Measurements from ENCODE around the gene MGLL. TPM values are rescaled to one million over a fixed set of nuclear protein-coding genes. Genes with fewer than 3 reads are reported as not detected.

MGLL gene
- total RNA-seq, 1 donor from 2014 or later = 27.3 TPM

DNA sequence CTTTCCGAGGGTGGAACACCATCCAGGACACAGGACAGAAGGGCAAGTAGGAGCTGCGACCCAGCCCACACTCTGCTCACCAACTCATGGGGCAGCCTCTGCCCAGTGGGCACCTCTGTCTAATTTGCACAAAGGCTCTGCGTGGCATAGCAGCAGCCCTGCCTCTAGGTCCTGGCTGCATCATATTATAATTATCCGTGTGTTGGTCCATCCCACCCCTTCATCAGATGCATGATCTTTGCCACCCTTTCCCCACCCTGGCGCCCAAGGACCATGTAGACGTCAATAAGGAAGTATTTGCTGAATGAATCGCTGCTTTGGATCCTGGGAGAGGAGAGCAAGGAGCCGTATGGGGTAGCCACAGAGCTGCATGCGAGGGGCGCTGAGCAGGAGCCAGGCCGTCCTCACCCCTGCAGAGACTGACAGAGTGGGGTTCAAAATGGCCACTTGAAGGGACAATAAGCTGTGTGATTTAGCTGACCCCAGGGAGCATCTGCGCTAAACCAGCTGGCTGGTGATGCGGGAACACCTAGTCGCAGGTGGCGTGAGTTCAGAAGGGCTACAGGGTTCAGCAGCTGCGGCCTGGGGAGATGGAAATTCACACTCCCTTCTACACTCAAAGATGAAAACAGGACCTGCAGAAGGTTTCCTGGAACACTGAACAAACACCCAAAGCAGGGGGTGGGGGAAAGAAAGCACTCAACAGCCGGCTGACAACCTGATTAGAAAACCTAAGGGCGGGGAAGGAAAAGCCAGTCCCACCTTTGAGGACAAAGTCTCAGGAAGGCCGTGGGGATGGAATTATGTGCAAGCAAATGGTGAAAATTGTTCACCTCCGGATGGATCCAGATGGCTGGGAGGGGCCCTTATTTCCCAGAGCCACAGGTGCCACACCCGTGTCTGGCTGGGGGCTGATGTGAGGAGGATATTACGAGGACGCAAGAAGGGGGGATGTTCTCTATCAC, 6.4 kb downstream of the MGLL start:
- Histone ChIP-seq H3K27me3 (ENCODE audit: insufficient read depth, low read length) (no peaks in the 10 kb centered on the region), H2AFZ (ENCODE audit: low read depth, low read length) (no peak overlapping the region), H3K4me3 (ENCODE audit: insufficient read depth, low read depth, low read length) (no peak overlapping the region), H3K4me1 (ENCODE audit: insufficient read depth, low read length) (peaks cover 21% of the 10 kb centered on the region), H3K36me3 (ENCODE audit: insufficient read depth, low read length) (peaks cover 10% of the 10 kb centered on the region), H3K9me3 (ENCODE audit: insufficient read depth, low read depth, low read length) (peaks cover 4% of the 10 kb centered on the region), H4K20me1 (ENCODE audit: insufficient read depth, low read length) (no peaks in the 10 kb centered on the region), H3K79me2 (ENCODE audit: insufficient read depth, low read length) (no peaks in the 10 kb centered on the region), H3K27ac (ENCODE audit: low read depth, low read length) (no peak overlapping the region), H3K9ac (ENCODE audit: low read length) (no peak overlapping the region), H3K4me2 (ENCODE audit: low read length) (no peak overlapping the region)
- Mint-ChIP-seq H3K9me3 (ENCODE audit: unreplicated experiment) (peaks cover 6% of the 10 kb centered on the region), H3K27ac (ENCODE audit: unreplicated experiment) (no peak overlapping the region), H3K4me1 (ENCODE audit: low read depth, unreplicated experiment) (peaks cover 15% of the 10 kb centered on the region), H3K36me3 (ENCODE audit: low read depth, unreplicated experiment) (peaks cover 22% of the 10 kb centered on the region), H3K27me3 (ENCODE audit: low read depth, unreplicated experiment) (peaks cover 3% of the 10 kb centered on the region), H3K4me3 (ENCODE audit: unreplicated experiment) (no peak overlapping the region)
- DNase-seq (ENCODE audit: low read depth) (no peak), FAIRE-seq (no peak)
- TF ChIP-seq, protein P1, sequence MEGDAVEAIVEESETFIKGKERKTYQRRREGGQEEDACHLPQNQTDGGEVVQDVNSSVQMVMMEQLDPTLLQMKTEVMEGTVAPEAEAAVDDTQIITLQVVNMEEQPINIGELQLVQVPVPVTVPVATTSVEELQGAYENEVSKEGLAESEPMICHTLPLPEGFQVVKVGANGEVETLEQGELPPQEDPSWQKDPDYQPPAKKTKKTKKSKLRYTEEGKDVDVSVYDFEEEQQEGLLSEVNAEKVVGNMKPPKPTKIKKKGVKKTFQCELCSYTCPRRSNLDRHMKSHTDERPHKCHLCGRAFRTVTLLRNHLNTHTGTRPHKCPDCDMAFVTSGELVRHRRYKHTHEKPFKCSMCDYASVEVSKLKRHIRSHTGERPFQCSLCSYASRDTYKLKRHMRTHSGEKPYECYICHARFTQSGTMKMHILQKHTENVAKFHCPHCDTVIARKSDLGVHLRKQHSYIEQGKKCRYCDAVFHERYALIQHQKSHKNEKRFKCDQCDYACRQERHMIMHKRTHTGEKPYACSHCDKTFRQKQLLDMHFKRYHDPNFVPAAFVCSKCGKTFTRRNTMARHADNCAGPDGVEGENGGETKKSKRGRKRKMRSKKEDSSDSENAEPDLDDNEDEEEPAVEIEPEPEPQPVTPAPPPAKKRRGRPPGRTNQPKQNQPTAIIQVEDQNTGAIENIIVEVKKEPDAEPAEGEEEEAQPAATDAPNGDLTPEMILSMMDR (IDR thresholded peaks at IDR 0.05; ENCODE audit: insufficient read depth, low read depth, low read length) = no peak
- no peak for TF ChIP-seq EZH2 (IDR thresholded peaks at IDR 0.05; ENCODE audit: insufficient read depth, low read length)

DNA sequence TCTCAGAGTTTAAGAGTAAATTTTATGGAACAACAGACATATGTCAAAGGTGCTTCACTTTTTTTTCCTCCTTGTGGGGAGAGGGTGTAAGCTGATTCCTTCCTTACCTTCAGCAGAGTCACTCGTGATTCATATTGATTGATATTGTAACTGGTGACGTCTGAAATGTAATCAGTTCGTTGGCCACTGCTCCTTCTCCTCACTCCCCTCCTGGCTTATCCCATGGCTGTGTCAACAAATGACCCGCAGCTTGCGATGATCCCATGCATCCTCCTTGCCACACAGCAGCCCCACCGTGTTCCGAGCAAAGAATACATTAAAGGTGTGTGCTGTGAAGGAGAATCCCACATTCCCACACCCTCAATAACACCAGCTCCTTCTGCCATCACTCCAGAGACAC, 7.3 kb downstream of the MGLL start:
- Histone ChIP-seq H3K27ac (ENCODE audit: low read depth, low read length) (no peak overlapping the region), H4K20me1 (ENCODE audit: insufficient read depth, low read length) (no peaks in the 10 kb centered on the region), H3K4me2 (ENCODE audit: low read length) (no peak overlapping the region), H3K27me3 (ENCODE audit: insufficient read depth, low read length) (no peaks in the 10 kb centered on the region), H3K79me2 (ENCODE audit: insufficient read depth, low read length) (no peaks in the 10 kb centered on the region), H3K9me3 (ENCODE audit: insufficient read depth, low read depth, low read length) (peaks cover 4% of the 10 kb centered on the region), H3K36me3 (ENCODE audit: insufficient read depth, low read length) (peaks cover 13% of the 10 kb centered on the region), H2AFZ (ENCODE audit: low read depth, low read length) (no peak overlapping the region), H3K4me1 (ENCODE audit: insufficient read depth, low read length) (peaks cover 14% of the 10 kb centered on the region), H3K4me3 (ENCODE audit: insufficient read depth, low read depth, low read length) (no peak overlapping the region), H3K9ac (ENCODE audit: low read length) (no peak overlapping the region)
- H3K27ac Mint-ChIP-seq (ENCODE audit: unreplicated experiment) = no peak overlapping the region
- TF ChIP-seq EZH2 (IDR thresholded peaks at IDR 0.05; ENCODE audit: insufficient read depth, low read length) = no peak
- TF ChIP-seq, protein P1 (IDR thresholded peaks at IDR 0.05; ENCODE audit: insufficient read depth, low read depth, low read length) = no peak
- FAIRE-seq (no peak), DNase-seq (ENCODE audit: low read depth) (no peak)
- peaks cover 10% of the 10 kb centered on the region for H3K4me1 Mint-ChIP-seq (ENCODE audit: low read depth, unreplicated experiment)
- no peak overlapping the region for H3K4me3 Mint-ChIP-seq (ENCODE audit: unreplicated experiment)
- peaks cover 3% of the 10 kb centered on the region for H3K27me3 Mint-ChIP-seq (ENCODE audit: low read depth, unreplicated experiment)
- H3K36me3 Mint-ChIP-seq (ENCODE audit: low read depth, unreplicated experiment) = peaks cover 22% of the 10 kb centered on the region
- peaks cover 6% of the 10 kb centered on the region for H3K9me3 Mint-ChIP-seq (ENCODE audit: unreplicated experiment)

DNA sequence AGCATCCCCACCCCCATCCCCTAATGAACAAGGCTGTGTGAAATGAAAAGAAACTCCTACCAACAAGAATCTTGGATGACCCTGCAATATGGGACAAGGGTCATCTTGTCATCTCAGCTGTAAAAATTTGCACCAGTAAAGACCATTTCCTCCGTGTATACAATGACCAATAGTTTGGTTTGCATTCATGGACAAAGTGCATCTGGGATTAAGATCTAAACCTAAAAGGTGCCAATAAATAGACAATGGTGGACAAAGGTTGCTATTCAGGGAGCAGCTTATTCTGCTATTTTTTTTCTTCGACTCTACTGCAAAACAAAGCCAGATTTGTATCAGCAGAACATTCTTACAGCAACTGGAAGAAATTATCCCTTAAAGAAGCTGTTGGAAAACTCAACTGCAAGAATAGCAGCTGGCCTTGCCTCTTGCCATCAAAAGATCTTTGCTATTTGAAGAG, 8.0 kb downstream of the MGLL start:
- Mint-ChIP-seq H3K4me3 (ENCODE audit: unreplicated experiment) (no peak overlapping the region), H3K27me3 (ENCODE audit: low read depth, unreplicated experiment) (peaks cover 3% of the 10 kb centered on the region), H3K36me3 (ENCODE audit: low read depth, unreplicated experiment) (peaks cover 25% of the 10 kb centered on the region), H3K27ac (ENCODE audit: unreplicated experiment) (no peak overlapping the region), H3K4me1 (ENCODE audit: low read depth, unreplicated experiment) (peaks cover 13% of the 10 kb centered on the region), H3K9me3 (ENCODE audit: unreplicated experiment) (peaks cover 6% of the 10 kb centered on the region)
- TF ChIP-seq EZH2 (IDR thresholded peaks at IDR 0.05; ENCODE audit: insufficient read depth, low read length) = no peak
- TF ChIP-seq, protein P1 (IDR thresholded peaks at IDR 0.05; ENCODE audit: insufficient read depth, low read depth, low read length) = no peak
- no peaks in the 10 kb centered on the region for H4K20me1 ChIP-seq (ENCODE audit: insufficient read depth, low read length)
- H3K4me1 ChIP-seq (ENCODE audit: insufficient read depth, low read length) = peaks cover 10% of the 10 kb centered on the region
- H2AFZ ChIP-seq (ENCODE audit: low read depth, low read length) = no peak overlapping the region
- no peak overlapping the region for H3K27ac ChIP-seq (ENCODE audit: low read depth, low read length)
- DNase-seq (ENCODE audit: low read depth) (no peak), FAIRE-seq (no peak)
- H3K36me3 ChIP-seq (ENCODE audit: insufficient read depth, low read length) = peaks cover 13% of the 10 kb centered on the region
- H3K4me3 ChIP-seq (ENCODE audit: insufficient read depth, low read depth, low read length) = no peak overlapping the region
- H3K27me3 ChIP-seq (ENCODE audit: insufficient read depth, low read length) = no peaks in the 10 kb centered on the region
- no peak overlapping the region for H3K4me2 ChIP-seq (ENCODE audit: low read length)
- no peak overlapping the region for H3K9ac ChIP-seq (ENCODE audit: low read length)
- H3K79me2 ChIP-seq (ENCODE audit: insufficient read depth, low read length) = no peaks in the 10 kb centered on the region
- peaks cover 4% of the 10 kb centered on the region for H3K9me3 ChIP-seq (ENCODE audit: insufficient read depth, low read depth, low read length)
